Endothelial cell of umbilical vein (primary cell): ENCODE data around the gene CAPN2.

Source experiments
- EZH2 ChIP-seq: IDR thresholded peaks from 2 replicates; pipeline ENCODE4 v1.6.1; 2012; ENCODE audit warnings: borderline replicate concordance, low read depth, mild to moderate bottlenecking, moderate library complexity, low read length, inconsistent platforms; ENCODE audit not compliant: severe bottlenecking
- JUN ChIP-seq: IDR thresholded peaks from 2 replicates; pipeline ENCODE4 v1.6.1; 2011; ENCODE audit warnings: borderline replicate concordance, low read depth; ENCODE audit not compliant: insufficient read length, insufficient read depth
- MYC ChIP-seq: IDR thresholded peaks from one replicate; pipeline ENCODE4 v1.6.1; 2011; ENCODE audit warnings: mild to moderate bottlenecking, low read depth, low read length
- POLR2A ChIP-seq: IDR thresholded peaks from 2 replicates; pipeline ENCODE4 v1.6.1; 2012; ENCODE audit warnings: low read depth, mild to moderate bottlenecking, control low read depth, low read length
- POLR2AphosphoS5 ChIP-seq: IDR thresholded peaks from 2 replicates; pipeline ENCODE4 v1.6.1; 2012; ENCODE audit warnings: low read depth, mild to moderate bottlenecking, control low read depth, low read length, moderate library complexity; ENCODE audit not compliant: insufficient read depth
- TF ChIP-seq, protein P1 (sequence below), 2 donors: IDR thresholded peaks; 1 replicate in 1 of 2; 2 replicates in 1 of 2; pipeline ENCODE4 v1.5.1; 2011; ENCODE audit warnings: low read length in 2 of 2, mild to moderate bottlenecking in 2 of 2, moderate library complexity in 2 of 2, control low read depth in 1 of 2, inconsistent platforms in 1 of 2, low read depth in 1 of 2; ENCODE audit not compliant: insufficient read depth in 1 of 2; ENCODE audit errors: extremely low read depth in 1 of 2

DNA sequence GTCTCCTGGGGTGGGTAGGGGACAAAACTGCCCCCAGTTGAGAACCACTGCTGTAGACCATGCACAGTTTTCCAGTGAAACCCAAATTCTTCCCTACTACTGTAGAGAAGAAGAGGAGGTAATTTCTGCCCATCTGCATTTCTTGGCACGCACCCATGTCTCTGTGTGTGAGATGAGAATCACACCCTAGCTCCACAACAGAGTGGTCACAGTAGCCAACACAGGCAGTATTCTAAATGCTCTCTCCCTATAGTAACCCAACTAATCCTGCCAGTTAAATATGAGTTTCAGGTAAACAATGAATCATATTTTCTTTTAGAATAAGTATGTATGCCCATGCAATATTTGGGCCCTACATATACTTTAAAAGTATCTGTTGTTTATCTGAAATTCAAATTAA is 1.2 kb upstream of the CAPN2 start:
- TF ChIP-seq, protein P1, sequence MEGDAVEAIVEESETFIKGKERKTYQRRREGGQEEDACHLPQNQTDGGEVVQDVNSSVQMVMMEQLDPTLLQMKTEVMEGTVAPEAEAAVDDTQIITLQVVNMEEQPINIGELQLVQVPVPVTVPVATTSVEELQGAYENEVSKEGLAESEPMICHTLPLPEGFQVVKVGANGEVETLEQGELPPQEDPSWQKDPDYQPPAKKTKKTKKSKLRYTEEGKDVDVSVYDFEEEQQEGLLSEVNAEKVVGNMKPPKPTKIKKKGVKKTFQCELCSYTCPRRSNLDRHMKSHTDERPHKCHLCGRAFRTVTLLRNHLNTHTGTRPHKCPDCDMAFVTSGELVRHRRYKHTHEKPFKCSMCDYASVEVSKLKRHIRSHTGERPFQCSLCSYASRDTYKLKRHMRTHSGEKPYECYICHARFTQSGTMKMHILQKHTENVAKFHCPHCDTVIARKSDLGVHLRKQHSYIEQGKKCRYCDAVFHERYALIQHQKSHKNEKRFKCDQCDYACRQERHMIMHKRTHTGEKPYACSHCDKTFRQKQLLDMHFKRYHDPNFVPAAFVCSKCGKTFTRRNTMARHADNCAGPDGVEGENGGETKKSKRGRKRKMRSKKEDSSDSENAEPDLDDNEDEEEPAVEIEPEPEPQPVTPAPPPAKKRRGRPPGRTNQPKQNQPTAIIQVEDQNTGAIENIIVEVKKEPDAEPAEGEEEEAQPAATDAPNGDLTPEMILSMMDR (IDR thresholded peaks at IDR 0.05; ENCODE audit: extremely low read depth in 1 of 2, insufficient read depth in 1 of 2, low read depth in 1 of 2, low read length in 2 of 2): no peak
- TF ChIP-seq POLR2A (no peak), EZH2 (no peak), POLR2AphosphoS5 (no peak), JUN (no peak), MYC (no peak)
